Caco-2 (cell line): ENCODE data around the gene CACNG3. TPM values are rescaled to one million over a fixed set of nuclear protein-coding genes. Genes with fewer than 3 reads are reported as not detected.

Experiments used
- BruUV-seq: library from RNA; stranded (reverse); fragments of 400-500 nt; replicated peaks from 2 replicates; lab custom pipeline; 2021; lab: Mats Ljungman, UMichigan
- CTCF ChIA-PET: fragments of 300-600 bp; sonication (Branson Sonifier 250); formaldehyde crosslinking; loops from one replicate; lab custom pipeline; 2022; ENCODE audit warnings: antibody characterized with exemption; lab: Charles Lee
- POLR2A ChIA-PET: fragments of 300-600 bp; sonication (Branson Sonifier 250); formaldehyde crosslinking; loops from one replicate; lab custom pipeline; 2022; ENCODE audit warnings: antibody characterized with exemption; lab: Charles Lee
- DNase-seq, 2 experiments: peaks; one replicate each; pipeline versions ENCODE4 v3.0.0 to v3.0.0-alpha.2; 2020 to 2022
- H3K27me3 ChIP-seq: replicated peaks from 2 replicates; pipeline ENCODE4 v1.6.0; 2011; ENCODE audit warnings: low read length; ENCODE audit not compliant: control insufficient read depth, insufficient read depth
- H3K36me3 ChIP-seq: 2 replicates; pipeline ENCODE4 v1.5.1; 2011; ENCODE audit warnings: low read length; ENCODE audit not compliant: control insufficient read depth, insufficient read depth
- H3K4me1 ChIP-seq: fragments of 250-450 bp; sonication (Bioruptor Pico); 2 replicates; pipeline ENCODE4 v1.5.1; 2020; ENCODE audit warnings: mild to moderate bottlenecking
- H3K4me3 ChIP-seq: 2 replicates; pipeline ENCODE4 v1.5.1; 2011; ENCODE audit warnings: low read depth, mild to moderate bottlenecking, control low read depth, low read length
- H3K9me3 ChIP-seq: fragments of 250-450 bp; sonication (Bioruptor Pico); 2 replicates; pipeline ENCODE4 v1.5.1; 2020; ENCODE audit warnings: mild to moderate bottlenecking, moderate library complexity
- H3K27ac Mint-ChIP-seq: one replicate; pipeline ENCODE4 v1.8.0; 2022; ENCODE audit warnings: mixed read lengths; ENCODE audit not compliant: unreplicated experiment
- H3K27me3 Mint-ChIP-seq: one replicate; pipeline ENCODE4 v1.8.0; 2022; ENCODE audit warnings: mixed read lengths; ENCODE audit not compliant: insufficient read depth, unreplicated experiment
- H3K36me3 Mint-ChIP-seq: one replicate; pipeline ENCODE4 v1.8.0; 2022; ENCODE audit warnings: mild to moderate bottlenecking, mixed read lengths; ENCODE audit not compliant: insufficient read depth, unreplicated experiment
- H3K4me1 Mint-ChIP-seq: one replicate; pipeline ENCODE4 v1.8.0; 2022; ENCODE audit warnings: low read depth, mixed read lengths; ENCODE audit not compliant: unreplicated experiment
- H3K4me3 Mint-ChIP-seq: one replicate; pipeline ENCODE4 v1.8.0; 2022; ENCODE audit warnings: mild to moderate bottlenecking, moderate library complexity, mixed read lengths; ENCODE audit not compliant: unreplicated experiment
- H3K9me3 Mint-ChIP-seq: one replicate; pipeline ENCODE4 v1.8.0; 2022; ENCODE audit warnings: mixed read lengths; ENCODE audit not compliant: unreplicated experiment
- intact Hi-C: fragments of 100-400 bp; cut with micrococcal nuclease; formaldehyde crosslinking; loops from one replicate; pipeline ENCODE4 v1.10.0; 2022; ENCODE audit not compliant: unreplicated experiment
- total RNA-seq: library from RNA; stranded (reverse); gene quantifications from 2 replicates; pipeline ENCODE4 v1.2.3, GENCODE V29; 2022
- TF ChIP-seq, protein P1 (sequence below), 2 experiments: fragments of 200-600 bp in 1 of 2; IDR thresholded peaks; 1 replicate in 1 of 2; 2 replicates in 1 of 2; pipeline versions ENCODE4 v1.5.1 to v1.8.0; 2011 to 2022; ENCODE audit warnings: antibody characterized with exemption in 1 of 2, control low read depth in 1 of 2, inconsistent platforms in 1 of 2, low read depth in 1 of 2, low read length in 1 of 2, mild to moderate bottlenecking in 1 of 2, moderate library complexity in 1 of 2; ENCODE audit not compliant: insufficient read depth in 1 of 2, severe bottlenecking in 1 of 2, unreplicated experiment in 1 of 2

Gene CACNG3
- total RNA-seq, 1 experiment from 2014 or later: not detected

DNA sequence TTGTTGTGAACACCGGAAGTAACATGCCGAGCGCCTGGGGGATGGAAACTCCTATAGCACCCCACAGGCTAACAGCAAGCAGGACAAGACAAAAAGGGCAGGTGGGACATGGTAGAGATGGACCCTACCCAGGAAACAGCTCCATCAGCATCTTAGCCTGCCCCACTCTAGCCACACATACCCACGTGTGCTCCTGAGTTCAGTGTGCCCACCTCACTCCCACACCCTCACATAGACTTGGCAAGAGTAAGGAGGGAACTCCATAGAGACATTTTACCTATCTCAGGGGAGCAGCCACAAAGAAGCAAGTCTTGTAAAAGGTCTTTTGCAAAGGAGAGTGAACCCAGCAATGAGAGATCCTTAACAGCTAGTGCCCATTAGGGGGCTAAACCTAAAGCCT, 37.8 kb upstream of the CACNG3 start:
- Histone ChIP-seq H3K27me3 (no peaks in the 10 kb centered on the region), H3K4me1 (peaks cover 6% of the 10 kb centered on the region), H3K36me3 (no peaks in the 10 kb centered on the region), H3K4me3 (no peak overlapping the region), H3K9me3 (no peaks in the 10 kb centered on the region)
- DNase-seq: no peak
- TF ChIP-seq, protein P1, sequence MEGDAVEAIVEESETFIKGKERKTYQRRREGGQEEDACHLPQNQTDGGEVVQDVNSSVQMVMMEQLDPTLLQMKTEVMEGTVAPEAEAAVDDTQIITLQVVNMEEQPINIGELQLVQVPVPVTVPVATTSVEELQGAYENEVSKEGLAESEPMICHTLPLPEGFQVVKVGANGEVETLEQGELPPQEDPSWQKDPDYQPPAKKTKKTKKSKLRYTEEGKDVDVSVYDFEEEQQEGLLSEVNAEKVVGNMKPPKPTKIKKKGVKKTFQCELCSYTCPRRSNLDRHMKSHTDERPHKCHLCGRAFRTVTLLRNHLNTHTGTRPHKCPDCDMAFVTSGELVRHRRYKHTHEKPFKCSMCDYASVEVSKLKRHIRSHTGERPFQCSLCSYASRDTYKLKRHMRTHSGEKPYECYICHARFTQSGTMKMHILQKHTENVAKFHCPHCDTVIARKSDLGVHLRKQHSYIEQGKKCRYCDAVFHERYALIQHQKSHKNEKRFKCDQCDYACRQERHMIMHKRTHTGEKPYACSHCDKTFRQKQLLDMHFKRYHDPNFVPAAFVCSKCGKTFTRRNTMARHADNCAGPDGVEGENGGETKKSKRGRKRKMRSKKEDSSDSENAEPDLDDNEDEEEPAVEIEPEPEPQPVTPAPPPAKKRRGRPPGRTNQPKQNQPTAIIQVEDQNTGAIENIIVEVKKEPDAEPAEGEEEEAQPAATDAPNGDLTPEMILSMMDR (IDR thresholded peaks at IDR 0.05; ENCODE audit: insufficient read depth in 1 of 2, low read depth in 1 of 2, low read length in 1 of 2, severe bottlenecking in 1 of 2, unreplicated experiment in 1 of 2): no peak
- Mint-ChIP-seq H3K4me1 (peaks cover 7% of the 10 kb centered on the region), H3K36me3 (no peaks in the 10 kb centered on the region), H3K27ac (no peak overlapping the region), H3K4me3 (no peak overlapping the region), H3K9me3 (no peaks in the 10 kb centered on the region), H3K27me3 (no peaks in the 10 kb centered on the region)
- POLR2A ChIA-PET: no interaction called here
- intact Hi-C loops: no loop called here
- CTCF ChIA-PET: no interaction called here
- no TSS peak for BruUV-seq

DNA sequence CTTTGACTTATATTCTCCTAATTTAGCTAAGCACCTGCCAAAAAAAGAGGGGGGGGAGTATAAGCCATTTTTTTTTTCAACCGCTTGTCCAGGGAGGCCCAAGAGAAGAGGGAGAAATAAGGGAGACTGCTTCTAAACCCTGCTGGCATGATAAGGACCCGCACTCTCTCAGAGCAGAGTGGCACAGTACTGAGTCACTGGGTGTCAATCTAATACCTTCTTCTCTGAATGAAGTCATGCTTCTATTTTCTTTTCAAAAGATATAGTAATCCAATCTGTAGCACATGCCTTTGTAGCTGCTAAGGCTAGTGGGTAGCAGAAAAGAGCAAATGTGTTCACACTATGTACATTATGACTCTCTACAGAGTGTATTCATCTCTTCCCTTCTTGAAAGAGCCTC, 34.9 kb upstream of the CACNG3 start:
- no peaks in the 10 kb centered on the region for H3K36me3 Mint-ChIP-seq
- no peaks in the 10 kb centered on the region for H3K27me3 ChIP-seq
- no peaks in the 10 kb centered on the region for H3K4me1 ChIP-seq
- intact Hi-C loops: no loop called here
- ChIA-PET POLR2A (no interaction called here), CTCF (no interaction called here)
- H3K27ac Mint-ChIP-seq: no peak overlapping the region
- peaks cover 5% of the 10 kb centered on the region for H3K27me3 Mint-ChIP-seq
- H3K4me3 Mint-ChIP-seq: no peak overlapping the region
- H3K4me3 ChIP-seq: no peak overlapping the region
- DNase-seq: no peak
- BruUV-seq: no TSS peak
- TF ChIP-seq, protein P1 (IDR thresholded peaks at IDR 0.05; ENCODE audit: insufficient read depth in 1 of 2, low read depth in 1 of 2, low read length in 1 of 2, severe bottlenecking in 1 of 2, unreplicated experiment in 1 of 2): no peak
- H3K9me3 Mint-ChIP-seq: no peaks in the 10 kb centered on the region
- H3K4me1 Mint-ChIP-seq: no peaks in the 10 kb centered on the region
- H3K9me3 ChIP-seq: no peaks in the 10 kb centered on the region
- H3K36me3 ChIP-seq: no peaks in the 10 kb centered on the region

DNA sequence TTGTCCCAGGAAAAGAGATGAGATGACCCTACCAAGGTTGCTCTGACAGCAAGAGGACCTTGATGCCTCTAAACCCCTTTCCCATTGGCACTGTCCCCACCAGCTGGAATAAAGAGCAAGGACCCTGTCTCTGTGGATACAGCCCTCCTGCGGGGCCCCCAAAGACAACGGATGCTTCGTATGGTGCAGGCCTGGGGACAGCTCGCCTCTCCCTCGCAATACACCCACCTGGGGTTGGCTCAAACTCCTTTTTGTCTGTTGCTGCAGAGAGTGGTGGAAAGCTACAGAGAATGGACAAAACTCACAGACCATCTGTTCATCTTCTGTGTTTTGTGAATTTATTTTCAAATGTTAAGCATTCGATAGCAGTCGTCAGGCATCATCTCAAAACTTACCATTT, 27.6 kb upstream of the CACNG3 start:
- CTCF ChIA-PET: no interaction called here
- Histone ChIP-seq H3K4me3 (no peak overlapping the region), H3K36me3 (no peaks in the 10 kb centered on the region), H3K9me3 (no peaks in the 10 kb centered on the region), H3K27me3 (no peaks in the 10 kb centered on the region), H3K4me1 (no peaks in the 10 kb centered on the region)
- POLR2A ChIA-PET: no interaction called here
- H3K27me3 Mint-ChIP-seq: peaks cover 11% of the 10 kb centered on the region
- no peak overlapping the region for H3K27ac Mint-ChIP-seq
- no peak for DNase-seq
- H3K9me3 Mint-ChIP-seq: no peaks in the 10 kb centered on the region
- no peaks in the 10 kb centered on the region for H3K36me3 Mint-ChIP-seq
- intact Hi-C loops: no loop called here
- TF ChIP-seq, protein P1 (IDR thresholded peaks at IDR 0.05; ENCODE audit: insufficient read depth in 1 of 2, low read depth in 1 of 2, low read length in 1 of 2, severe bottlenecking in 1 of 2, unreplicated experiment in 1 of 2): no peak
- H3K4me3 Mint-ChIP-seq: no peak overlapping the region
- no TSS peak for BruUV-seq
- H3K4me1 Mint-ChIP-seq: no peaks in the 10 kb centered on the region
